GM21360 (cell line): Measurements from ENCODE around the gene PRSS12.
"Not testable (repeated sequence)": the region's sequence is repeated elsewhere in the genome, so short reads cannot be mapped to it uniquely, and the experiment has no call there.

ENCODE experiments used
- ATAC-seq: cut with Tn5 transposase; IDR thresholded peaks from one replicate; pipeline ENCODE4 v1.9.1; 2021; ENCODE audit warnings: mild to moderate bottlenecking, moderate library complexity; ENCODE audit not compliant: unreplicated experiment

PRSS12 gene

GRCh38 chr4:118325431-118325830 is 27.4 kb downstream of the PRSS12 start:
- no peak for ATAC-seq

GRCh38 chr4:118322831-118323502 is 29.8 kb downstream of the PRSS12 start:
- no peak for ATAC-seq

- ATAC-seq, result no peak
These were observed 33.9 kb downstream of the PRSS12 start for GRCh38 chr4:118318931-118319330.

GRCh38 chr4:118317691-118318090 is 35.1 kb downstream of the PRSS12 start:
- ATAC-seq, result no peak

GRCh38 chr4:118314221-118314620 is 38.6 kb downstream of the PRSS12 start:
- ATAC-seq, result no peak

GRCh38 chr4:118313098-118313497 is 39.7 kb downstream of the PRSS12 start:
- ATAC-seq, result no peak

GRCh38 chr4:118308306-118309030 is 44.3 kb downstream of the PRSS12 start:
- no peak for ATAC-seq

GRCh38 chr4:118307643-118308042 is 45.2 kb downstream of the PRSS12 start:
- no peak for ATAC-seq

- ATAC-seq, result not testable (repeated sequence)
These were observed 53.2 kb downstream of the PRSS12 start for GRCh38 chr4:118299619-118300018.

GRCh38 chr4:118296729-118297128 is 56.1 kb downstream of the PRSS12 start:
- no peak for ATAC-seq

- ATAC-seq, result no peak
These were observed 61.9 kb downstream of the PRSS12 start for GRCh38 chr4:118290951-118291350.

GRCh38 chr4:118289794-118290193 is 63.0 kb downstream of the PRSS12 start:
- ATAC-seq, result no peak

GRCh38 chr4:118287711-118288451 is 64.9 kb downstream of the PRSS12 start:
- ATAC-seq, result no peak

GRCh38 chr4:118286685-118287084 is 66.1 kb downstream of the PRSS12 start:
- no peak for ATAC-seq

- ATAC-seq, result no peak
These were observed 66.9 kb downstream of the PRSS12 start for GRCh38 chr4:118285931-118286330.

- peak; percentile 69 for ATAC-seq
These were observed 68.6 kb downstream of the PRSS12 start for GRCh38 chr4:118284169-118284568.

- ATAC-seq, result no peak
These were observed 70.1 kb downstream of the PRSS12 start for GRCh38 chr4:118282692-118283091.

- no peak for ATAC-seq
These were observed 71.0 kb downstream of the PRSS12 start for GRCh38 chr4:118281611-118282442.

- ATAC-seq, result peak; percentile 22
These were observed 72.1 kb downstream of the PRSS12 start for GRCh38 chr4:118280501-118281218.

GRCh38 chr4:118279920-118280432 is 72.8 kb downstream of the PRSS12 start:
- no peak for ATAC-seq
